H1 (cell line): ENCODE measurements around the gene SIKE1. TPM values are rescaled to one million over a fixed set of nuclear protein-coding genes. Genes with fewer than 3 reads are reported as not detected.

ENCODE experiments used
- SP4 ChIP-seq: IDR thresholded peaks from 2 replicates; pipeline ENCODE4 v1.6.1; 2012; ENCODE audit warnings: low read length, inconsistent platforms
- polyA plus RNA-seq, 7 experiments: library from polyadenylated mRNA; depleted of rRNA in 3 of 7; stranded (reverse) in 5 of 7; unstranded in 2 of 7; fragments of >200 nt in 5 of 7; fragments of 200-250 nt in 2 of 7; gene quantifications; 1 replicate in 5 of 7; 2 replicates in 1 of 7; 4 replicates in 1 of 7; pipeline versions ENCODE4 v1.2.1 to v1.2.3, GENCODE V29; 2011 to 2013; ENCODE audit warnings: missing spikeins in 2 of 7, mixed read lengths in 2 of 7
- total RNA-seq: library from RNA; stranded (reverse); fragmentation: NEBNext Ultra II Directional; extraction: Animal tissue kit (Norgen Biotek cat#: 25700); gene quantifications from 2 replicates; pipeline ENCODE4 v1.2.1, GENCODE V29; 2021

The SIKE1 gene
- total and polyA plus RNA-seq, 2 of the 8 experiments (the other 6 are each of a cell fraction or from before 2014, with no cell fraction given): 20.5 to 79.9 TPM

- no peak for TF ChIP-seq SP4
- TF ChIP-seq, all 59 proteins: peak for 0
Observed at GRCh38 chr1:114821978-114822377, 41.5 kb upstream of the SIKE1 start (continued).
